GM21515 (cell line): ENCODE data around the gene TIMM17A.
"Not testable (repeated sequence)": the region's sequence is repeated elsewhere in the genome, so short reads cannot be mapped to it uniquely, and the experiment has no call there.

Source experiments
- ATAC-seq: cut with Tn5 transposase; IDR thresholded peaks from one replicate; pipeline ENCODE4 v1.9.1; 2021; ENCODE audit not compliant: unreplicated experiment

TIMM17A gene

GRCh38 chr1:202014060-202014459 lies 58.8 kb downstream of the TIMM17A start:
- no peak for ATAC-seq

DNA sequence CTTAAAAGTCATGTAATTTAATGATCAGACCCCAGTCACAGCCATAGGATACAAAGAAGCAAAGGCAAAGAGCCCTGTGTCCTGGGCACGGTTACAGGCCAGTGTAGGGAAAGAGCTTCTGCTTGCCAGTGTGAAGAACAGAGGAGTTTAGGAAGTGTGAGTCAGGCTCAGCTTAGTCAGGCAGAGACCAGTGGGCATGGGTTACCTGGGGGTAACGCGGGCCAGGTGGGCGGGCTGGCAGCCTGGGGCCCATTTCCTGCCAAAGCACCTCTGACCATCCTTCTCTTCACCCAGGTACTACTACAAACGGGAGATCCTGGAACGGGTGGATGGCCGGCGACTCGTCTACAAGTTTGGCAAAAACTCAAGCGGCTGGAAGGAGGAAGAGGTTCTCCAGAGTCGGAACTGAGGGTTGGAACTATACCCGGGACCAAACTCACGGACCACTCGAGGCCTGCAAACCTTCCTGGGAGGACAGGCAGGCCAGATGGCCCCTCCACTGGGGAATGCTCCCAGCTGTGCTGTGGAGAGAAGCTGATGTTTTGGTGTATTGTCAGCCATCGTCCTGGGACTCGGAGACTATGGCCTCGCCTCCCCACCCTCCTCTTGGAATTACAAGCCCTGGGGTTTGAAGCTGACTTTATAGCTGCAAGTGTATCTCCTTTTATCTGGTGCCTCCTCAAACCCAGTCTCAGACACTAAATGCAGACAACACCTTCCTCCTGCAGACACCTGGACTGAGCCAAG lies 59.8 kb downstream of the TIMM17A start:
- no peak for ATAC-seq

DNA sequence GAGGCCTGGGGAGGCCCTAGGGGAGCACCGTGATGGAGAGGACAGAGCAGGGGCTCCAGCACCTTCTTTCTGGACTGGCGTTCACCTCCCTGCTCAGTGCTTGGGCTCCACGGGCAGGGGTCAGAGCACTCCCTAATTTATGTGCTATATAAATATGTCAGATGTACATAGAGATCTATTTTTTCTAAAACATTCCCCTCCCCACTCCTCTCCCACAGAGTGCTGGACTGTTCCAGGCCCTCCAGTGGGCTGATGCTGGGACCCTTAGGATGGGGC lies 60.3 kb downstream of the TIMM17A start:
- ATAC-seq, result no peak

GRCh38 chr1:202016022-202016810 lies 60.9 kb downstream of the TIMM17A start:
- no peak for ATAC-seq

GRCh38 chr1:202016811-202017748 lies 61.8 kb downstream of the TIMM17A start:
- no peak for ATAC-seq

DNA sequence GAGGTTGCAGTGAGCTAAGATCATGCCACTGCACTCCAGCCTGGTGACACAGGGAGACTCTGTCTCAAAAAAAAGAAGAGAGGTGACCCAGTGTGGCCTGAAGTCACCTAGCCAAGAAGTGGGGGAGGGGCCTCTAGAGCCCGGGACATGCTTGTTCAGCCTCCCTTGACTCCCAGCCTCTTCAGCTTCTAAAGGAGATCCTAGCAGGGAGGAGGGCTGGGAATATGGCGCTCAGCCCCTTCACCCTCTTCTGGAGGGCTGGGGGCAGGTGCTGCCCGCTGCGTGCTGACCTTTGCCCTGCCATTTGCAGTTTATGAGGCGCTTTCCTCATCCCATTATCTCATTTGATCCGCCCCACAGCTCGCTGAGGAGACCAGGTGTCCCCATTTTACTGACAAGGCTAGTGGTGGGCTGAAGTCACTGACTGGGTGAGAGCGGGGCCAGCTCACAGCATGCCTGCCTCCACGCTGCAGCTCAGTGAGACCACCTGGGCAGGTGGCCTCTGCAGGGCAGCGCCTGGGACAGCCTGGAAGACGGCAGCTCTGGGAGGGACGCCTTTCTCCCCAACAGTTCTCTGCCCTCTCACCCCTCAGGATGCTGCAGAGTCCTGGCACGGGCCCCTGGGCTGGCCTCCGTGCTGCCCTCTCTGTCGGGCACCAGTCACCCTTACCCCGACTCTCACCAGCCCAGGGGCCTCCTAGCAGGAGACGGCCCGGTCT lies 62.6 kb downstream of the TIMM17A start:
- ATAC-seq, result no peak

GRCh38 chr1:202018468-202019234 lies 63.3 kb downstream of the TIMM17A start:
- no peak for ATAC-seq

DNA sequence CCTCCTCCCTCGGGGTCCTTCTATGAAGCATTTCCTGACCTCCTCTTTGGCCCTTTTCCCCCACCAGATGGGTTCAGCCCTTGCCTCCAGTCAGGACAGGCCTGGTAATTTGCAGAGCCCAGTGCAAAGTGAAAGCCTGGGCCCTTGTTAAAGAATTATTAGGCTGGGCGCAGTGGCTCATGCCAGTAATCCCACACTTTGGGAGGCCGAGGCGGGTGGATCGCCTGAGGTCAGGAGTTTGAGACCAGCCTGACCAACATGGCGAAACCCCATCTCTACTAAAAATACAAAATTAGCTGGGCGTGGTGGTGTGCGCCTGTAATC lies 63.9 kb downstream of the TIMM17A start:
- not testable (repeated sequence) for ATAC-seq
